ENCODE data around the gene SLC39A7. TPM values are rescaled to one million over a fixed set of nuclear protein-coding genes. Genes with fewer than 3 reads are reported as not detected.

Gene SLC39A7
- total and polyA plus RNA-seq, 4 experiments from 2014 or later, result 22.9 to 40.9 (median 32.0) TPM

DNA sequence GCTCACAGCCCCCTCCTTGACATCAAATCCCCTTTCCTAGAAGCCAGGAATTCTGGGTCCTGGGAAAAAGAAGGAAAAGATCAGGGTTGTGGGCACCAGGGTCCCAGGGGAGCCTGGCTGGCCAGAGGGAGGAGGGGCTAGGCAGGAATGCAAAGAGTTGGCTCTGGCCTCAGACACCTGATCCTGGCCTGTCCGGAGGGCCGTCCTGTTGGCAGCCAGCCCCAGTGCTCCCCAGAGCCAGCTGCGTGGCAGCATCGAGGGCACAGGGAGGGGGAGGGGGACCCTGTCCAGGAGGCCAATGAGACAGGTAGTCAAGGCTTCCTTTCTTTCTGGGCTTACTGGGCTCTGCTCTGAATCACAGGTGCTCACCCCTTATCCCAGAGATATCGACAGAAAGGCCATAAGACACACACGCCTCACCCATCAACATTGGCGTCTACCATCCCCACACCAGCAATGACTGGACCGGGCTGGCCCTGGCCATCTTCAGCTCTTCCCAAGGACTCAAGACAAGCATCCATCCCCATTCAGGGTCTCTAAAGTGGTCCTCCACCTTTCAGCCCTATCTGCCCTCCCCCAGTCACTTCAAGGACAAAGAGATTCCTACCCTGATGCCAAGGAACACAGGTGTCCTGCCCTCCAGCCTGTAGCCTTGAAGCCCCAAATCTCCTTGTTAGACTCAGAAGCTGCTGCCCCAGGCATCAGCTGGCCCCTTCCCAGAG, 9.1 kb upstream of the SLC39A7 start:
- no peaks in the 10 kb centered on the region for H3K9me3 ChIP-seq (ENCODE audit: control insufficient read depth in 1 of 2, low read length in 2 of 2)

DNA sequence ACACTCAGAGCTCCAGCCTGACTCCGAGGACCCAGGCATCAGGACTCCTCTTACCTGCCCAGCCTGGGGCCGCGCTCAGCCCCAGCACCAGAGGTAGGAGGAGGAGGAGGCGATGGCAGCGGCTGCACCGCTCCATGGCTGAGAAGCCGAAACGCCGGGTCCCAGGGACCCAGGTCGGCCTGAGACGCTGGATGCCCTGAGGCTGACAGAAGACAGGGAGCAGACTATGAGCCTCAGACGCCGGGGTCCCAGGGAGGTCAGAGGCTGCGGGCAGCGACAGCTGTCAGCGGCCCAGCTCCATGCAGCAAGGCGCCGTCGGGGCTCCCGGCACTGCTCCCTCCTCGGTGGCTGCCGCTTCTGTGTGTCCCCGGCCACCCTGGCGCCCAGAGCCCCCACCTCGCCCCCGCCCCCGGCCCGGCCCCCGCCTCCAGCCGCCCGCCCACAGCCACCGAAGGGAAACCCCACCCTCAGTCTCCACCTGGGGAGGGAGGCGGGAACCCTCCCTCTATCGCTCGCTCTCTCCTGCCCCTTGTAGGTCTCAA, 8.5 kb upstream of the SLC39A7 start, which contains the start of gene COL11A2:
COL11A2 (minus strand) TSS at position 363 of the 542 bp plus-strand sequence; CDS start at position 136, 227 bp downstream.
- Histone ChIP-seq H3K9me3 (ENCODE audit: control insufficient read depth in 1 of 2, low read length in 2 of 2) (no peaks in the 10 kb centered on the region), H3K36me3 (ENCODE audit: insufficient read depth, low read length) (peaks cover 31% of the 10 kb centered on the region), H3K27ac (ENCODE audit: low read depth, low read length) (no peak within 1 kb of the TSS), H3K4me3 (ENCODE audit: low read length in 2 of 2) (peak within 1 kb of the TSS in 1 of 2 donors; percentile 32), H3K4me1 (ENCODE audit: insufficient read depth, low read length) (peaks cover 19% of the 10 kb centered on the region), H3K27me3 (ENCODE audit: insufficient read depth, low read length) (peaks cover 21% of the 10 kb centered on the region)
- Mint-ChIP-seq H3K27me3 (peaks cover 20 to 24% of the 10 kb centered on the region in 2 donors), H3K4me3 (peak within 1 kb of the TSS; percentile 73 to 88 (median 84)), H3K4me1 (peaks cover 5 to 21% (median 10%) of the 10 kb centered on the region in 4 donors), H3K27ac (peak within 1 kb of the TSS in 5 of 7 donors; percentile 29 to 90 (median 72)), H3K9me3 (no peaks in the 10 kb centered on the region), H3K36me3 (peaks cover 33 to 37% of the 10 kb centered on the region in 2 donors)
- ChIA-PET CTCF (ENCODE audit: partially characterized antibody) (interaction anchor here (1.3 kb wide), 1 partner anchor 31 kb away, joined by 5 read pairs; no protein-coding TSS in a partner anchor), POLR2A (ENCODE audit: partially characterized antibody) (interaction anchor here (0.9 to 2.2 kb wide), 6 partner anchors 8 to 220 kb away, joined by 3 to 9 read pairs (median 4); partner anchors contain the start of genes RPS18 and VPS52)
- intact Hi-C loops (cut with micrococcal nuclease), result no loop called here
- peak in 2 of 5 donors; percentile 22 to 51 for DNase-seq

More for the DNA sequence above, 9.1 kb upstream of the SLC39A7 start:
- intact Hi-C loops (cut with micrococcal nuclease), result no loop called here
- ChIA-PET POLR2A (ENCODE audit: partially characterized antibody) (interaction anchor here (0.9 to 2.2 kb wide), 6 partner anchors 8 to 220 kb away, joined by 3 to 9 read pairs (median 4); partner anchors contain the start of genes RPS18 and VPS52), CTCF (ENCODE audit: partially characterized antibody) (interaction anchor here (1.3 kb wide), 1 partner anchor 30 kb away, joined by 5 read pairs; no protein-coding TSS in a partner anchor)
- Mint-ChIP-seq H3K36me3 (peaks cover 29 to 33% of the 10 kb centered on the region in 2 donors), H3K9me3 (no peaks in the 10 kb centered on the region), H3K27ac (peak overlapping the region in 1 of 7 donors; percentile 26), H3K4me1 (peaks cover 5 to 21% (median 9%) of the 10 kb centered on the region in 4 donors), H3K4me3 (peak overlapping the region in 4 of 8 donors; percentile 39 to 88 (median 59)), H3K27me3 (peaks cover 21 to 25% of the 10 kb centered on the region in 2 donors)
- Histone ChIP-seq H3K4me1 (ENCODE audit: insufficient read depth, low read length) (peaks cover 16% of the 10 kb centered on the region), H3K36me3 (ENCODE audit: insufficient read depth, low read length) (peaks cover 26% of the 10 kb centered on the region), H3K4me3 (ENCODE audit: low read length in 2 of 2) (no peak overlapping the region), H3K27ac (ENCODE audit: low read depth, low read length) (no peak overlapping the region), H3K27me3 (ENCODE audit: insufficient read depth, low read length) (peaks cover 21% of the 10 kb centered on the region)
- peak in 1 of 5 donors; percentile 29 for DNase-seq

DNA sequence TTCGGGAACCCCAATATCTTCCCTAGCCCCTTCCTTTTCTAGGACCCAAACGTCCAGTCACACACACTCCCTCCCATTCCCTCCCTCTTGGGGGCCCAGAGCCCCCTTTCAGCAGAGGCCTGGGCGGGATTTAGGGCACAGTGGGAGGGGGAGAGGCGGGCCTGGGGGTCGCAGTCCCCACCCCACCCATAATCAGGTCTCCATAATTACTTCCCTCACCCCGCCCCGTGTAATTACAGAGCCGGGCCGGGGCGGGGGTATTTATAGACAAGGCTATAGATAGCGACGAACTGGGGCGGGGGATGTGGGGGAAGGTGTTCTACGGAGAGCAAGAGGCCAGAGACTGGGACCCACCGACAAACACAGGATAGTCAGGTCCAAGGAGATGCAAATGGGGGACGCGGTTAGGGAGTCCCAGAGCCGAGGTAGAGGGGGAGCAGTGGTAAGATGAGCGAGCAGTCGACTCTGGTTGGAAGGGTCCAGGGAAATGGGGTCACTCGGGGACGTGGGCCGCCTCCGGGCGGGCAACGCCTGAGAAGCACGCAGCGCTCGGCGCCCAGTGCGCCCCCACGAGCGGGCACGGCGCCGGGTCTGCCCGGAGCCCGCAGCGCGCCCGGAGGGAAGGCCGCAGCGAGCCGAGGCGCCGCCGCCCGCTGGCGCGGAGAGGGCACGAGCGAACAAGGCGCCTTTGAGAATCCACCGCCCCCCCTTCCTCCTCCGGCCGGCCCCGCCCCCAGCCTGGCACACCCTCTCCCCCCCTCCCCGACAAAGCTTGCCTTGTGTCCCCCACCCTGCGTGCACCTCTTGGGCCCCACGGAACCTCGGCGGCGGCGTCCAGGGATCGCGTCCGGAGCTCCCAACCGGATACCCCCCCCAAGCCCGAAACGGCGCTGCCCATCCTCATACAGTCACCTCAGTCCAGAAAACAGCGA, 7.7 kb upstream of the SLC39A7 start:
- H3K27me3 ChIP-seq (ENCODE audit: insufficient read depth, low read length), result peaks cover 21% of the 10 kb centered on the region
- Mint-ChIP-seq H3K36me3 (peaks cover 37 to 45% of the 10 kb centered on the region in 2 donors), H3K27me3 (peaks cover 15 to 19% of the 10 kb centered on the region in 2 donors), H3K4me3 (peak overlapping the region; percentile 73 to 88 (median 84)), H3K4me1 (peaks cover 9 to 29% (median 17%) of the 10 kb centered on the region in 4 donors), H3K27ac (peak overlapping the region in 6 of 7 donors; percentile 29 to 90 (median 66)), H3K9me3 (no peaks in the 10 kb centered on the region)
- peaks cover 33% of the 10 kb centered on the region for H3K36me3 ChIP-seq (ENCODE audit: insufficient read depth, low read length)
- ChIA-PET POLR2A (ENCODE audit: partially characterized antibody) (interaction anchor here (0.8 to 2.2 kb wide), 6 partner anchors 9 to 221 kb away, joined by 3 to 9 read pairs (median 3); partner anchors contain the start of gene RING1), CTCF (ENCODE audit: partially characterized antibody) (no interaction called here)
- peak overlapping the region in 1 of 2 donors; percentile 32 for H3K4me3 ChIP-seq (ENCODE audit: low read length in 2 of 2)
- intact Hi-C loops (cut with micrococcal nuclease), result no loop called here
- no peaks in the 10 kb centered on the region for H3K9me3 ChIP-seq (ENCODE audit: control insufficient read depth in 1 of 2, low read length in 2 of 2)
- no peak overlapping the region for H3K27ac ChIP-seq (ENCODE audit: low read depth, low read length)
- peaks cover 26% of the 10 kb centered on the region for H3K4me1 ChIP-seq (ENCODE audit: insufficient read depth, low read length)
- DNase-seq, result peak in 2 of 5 donors; percentile 11 to 47

DNA sequence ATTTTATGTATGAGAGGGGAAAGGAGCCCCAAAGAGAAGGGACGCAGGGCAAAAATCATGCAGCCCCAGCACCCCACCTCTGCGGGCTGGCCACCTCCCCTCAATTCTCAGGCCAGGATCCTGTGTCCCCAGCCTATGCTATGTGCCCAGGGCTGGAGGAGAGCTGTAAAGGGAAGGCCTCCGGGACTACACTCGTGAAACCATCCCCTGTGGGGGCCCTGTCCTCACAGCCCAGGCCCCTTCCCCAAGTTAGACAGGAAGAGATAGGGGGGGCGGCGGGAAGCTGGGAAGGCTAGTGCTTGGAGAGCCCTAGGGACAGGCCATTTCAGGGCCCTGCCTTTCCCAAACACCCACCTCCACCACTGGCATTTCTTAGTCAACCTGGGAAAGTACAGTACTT, 7.0 kb upstream of the SLC39A7 start:
- Mint-ChIP-seq H3K36me3 (peaks cover 37 to 47% of the 10 kb centered on the region in 2 donors), H3K4me1 (peaks cover 15 to 36% (median 23%) of the 10 kb centered on the region in 4 donors), H3K9me3 (no peaks in the 10 kb centered on the region), H3K27ac (peak overlapping the region in 3 of 7 donors; percentile 13 to 84 (median 58)), H3K4me3 (peak overlapping the region in 7 of 8 donors; percentile 9 to 69 (median 61)), H3K27me3 (peaks cover 14 to 15% of the 10 kb centered on the region in 2 donors)
- H3K27ac ChIP-seq (ENCODE audit: low read depth, low read length), result no peak overlapping the region
- ChIA-PET CTCF (ENCODE audit: partially characterized antibody) (interaction anchor here (1.2 kb wide), 1 partner anchor 10 kb away, joined by 3 read pairs; no protein-coding TSS in a partner anchor), POLR2A (ENCODE audit: partially characterized antibody) (interaction anchor here (0.7 to 2.2 kb wide), 4 partner anchors 10 to 32 kb away, joined by 3 to 9 read pairs (median 5); partner anchors contain the start of gene RING1)
- no peak overlapping the region for H3K4me3 ChIP-seq (ENCODE audit: low read length in 2 of 2)
- peaks cover 33% of the 10 kb centered on the region for H3K4me1 ChIP-seq (ENCODE audit: insufficient read depth, low read length)
- H3K27me3 ChIP-seq (ENCODE audit: insufficient read depth, low read length), result peaks cover 18% of the 10 kb centered on the region
- no peaks in the 10 kb centered on the region for H3K9me3 ChIP-seq (ENCODE audit: control insufficient read depth in 1 of 2, low read length in 2 of 2)
- peak in 1 of 5 donors; percentile 34 for DNase-seq
- intact Hi-C loops (cut with micrococcal nuclease), result no loop called here
- peaks cover 33% of the 10 kb centered on the region for H3K36me3 ChIP-seq (ENCODE audit: insufficient read depth, low read length)

DNA sequence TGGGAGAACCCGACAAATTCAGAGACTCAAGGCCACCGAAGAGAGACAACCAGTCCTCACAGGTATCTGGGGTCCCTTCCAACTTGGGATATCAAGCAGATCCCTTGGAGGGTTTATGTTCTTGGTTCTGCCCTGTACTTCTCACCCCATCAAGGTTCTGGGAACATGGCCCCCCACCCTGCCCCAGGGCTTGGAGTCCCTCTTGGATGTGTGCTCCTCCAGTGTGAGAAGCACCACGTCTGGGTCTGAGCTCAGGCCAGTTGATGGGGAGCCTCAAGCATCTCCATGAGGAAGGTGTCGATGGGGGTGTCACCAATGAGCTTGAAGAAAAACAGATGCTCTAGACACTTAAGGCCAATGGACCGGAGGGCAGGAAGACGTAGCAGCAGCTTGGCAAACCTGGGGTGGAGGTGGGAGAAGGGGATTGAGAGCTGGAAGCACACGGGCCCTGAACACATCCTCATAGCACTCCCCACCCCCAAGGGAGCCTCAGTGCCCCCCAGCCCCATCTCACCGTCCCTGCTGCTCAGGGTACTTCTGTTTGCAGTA, 6.2 kb upstream of the SLC39A7 start:
- no peak overlapping the region for H3K27ac ChIP-seq (ENCODE audit: low read depth, low read length)
- Mint-ChIP-seq H3K36me3 (peaks cover 37 to 48% of the 10 kb centered on the region in 2 donors), H3K27ac (peak overlapping the region in 1 of 7 donors; percentile 0), H3K4me1 (peaks cover 20 to 45% (median 31%) of the 10 kb centered on the region in 4 donors), H3K9me3 (no peaks in the 10 kb centered on the region), H3K27me3 (peaks cover 14% of the 10 kb centered on the region in 2 donors), H3K4me3 (peak overlapping the region in 2 of 8 donors; percentile 20 to 21)
- POLR2A ChIA-PET (ENCODE audit: partially characterized antibody), result interaction anchor here (0.9 to 4.2 kb wide), 2 partner anchors 11 to 54 kb away, joined by 3 to 20 read pairs; no protein-coding TSS in a partner anchor
- H3K9me3 ChIP-seq (ENCODE audit: control insufficient read depth in 1 of 2, low read length in 2 of 2), result no peaks in the 10 kb centered on the region
- peaks cover 42% of the 10 kb centered on the region for H3K4me1 ChIP-seq (ENCODE audit: insufficient read depth, low read length)
- no peak overlapping the region for H3K4me3 ChIP-seq (ENCODE audit: low read length in 2 of 2)
- peaks cover 33% of the 10 kb centered on the region for H3K36me3 ChIP-seq (ENCODE audit: insufficient read depth, low read length)
- CTCF ChIA-PET (ENCODE audit: partially characterized antibody), result interaction anchor here (1.2 to 1.8 kb wide), 5 partner anchors 10 to 54 kb away, joined by 3 to 6 read pairs (median 5); partner anchors contain the start of gene HSD17B8
- intact Hi-C loops (cut with micrococcal nuclease), result no loop called here
- peaks cover 13% of the 10 kb centered on the region for H3K27me3 ChIP-seq (ENCODE audit: insufficient read depth, low read length)
- peak in 1 of 5 donors; percentile 25 for DNase-seq
